ENCODE data around the gene BMPER. TPM values are rescaled to one million over a fixed set of nuclear protein-coding genes. Genes with fewer than 3 reads are reported as not detected.

BMPER gene
- polyA plus RNA-seq, 1 donor from 2014 or later = not detected

DNA sequence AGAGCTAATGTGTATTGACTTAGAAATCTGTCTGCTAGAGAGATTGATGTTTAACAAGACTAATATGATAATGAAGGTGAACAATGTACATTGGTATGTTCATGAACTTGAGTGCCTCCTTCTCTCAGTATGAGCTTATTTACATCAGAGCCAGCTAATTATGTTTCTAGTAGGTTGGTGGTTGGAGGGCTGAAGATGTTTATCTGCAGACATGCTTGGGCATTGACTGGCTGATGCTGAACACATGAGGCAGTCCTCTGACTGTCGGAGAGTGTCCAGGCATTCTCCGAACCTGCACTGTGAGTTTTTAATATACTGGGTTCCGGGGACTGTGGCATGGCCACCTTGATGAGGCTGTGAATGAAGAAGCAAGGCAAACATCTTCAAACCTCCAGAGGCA lies 47.5 kb downstream of the BMPER start:
- Mint-ChIP-seq H3K27ac (no peak overlapping the region), H3K9me3 (peaks cover 0 to 1% (median 0%) of the 10 kb centered on the region in 3 donors), H3K4me3 (no peak overlapping the region), H3K36me3 (no peaks in the 10 kb centered on the region), H3K4me1 (peaks cover 0 to 2% (median 0%) of the 10 kb centered on the region in 3 donors), H3K27me3 (no peaks in the 10 kb centered on the region)

GRCh38 chr7:33958104-33958503 lies 52.8 kb downstream of the BMPER start:
- Mint-ChIP-seq H3K27ac (no peak overlapping the region), H3K36me3 (no peaks in the 10 kb centered on the region), H3K4me1 (no peaks in the 10 kb centered on the region), H3K4me3 (no peak overlapping the region), H3K9me3 (no peaks in the 10 kb centered on the region), H3K27me3 (peaks cover 2% of the 10 kb centered on the region)

GRCh38 chr7:33959676-33960075 lies 54.3 kb downstream of the BMPER start:
- H3K4me3 Mint-ChIP-seq = no peak overlapping the region
- H3K27me3 Mint-ChIP-seq = peaks cover 2% of the 10 kb centered on the region

DNA sequence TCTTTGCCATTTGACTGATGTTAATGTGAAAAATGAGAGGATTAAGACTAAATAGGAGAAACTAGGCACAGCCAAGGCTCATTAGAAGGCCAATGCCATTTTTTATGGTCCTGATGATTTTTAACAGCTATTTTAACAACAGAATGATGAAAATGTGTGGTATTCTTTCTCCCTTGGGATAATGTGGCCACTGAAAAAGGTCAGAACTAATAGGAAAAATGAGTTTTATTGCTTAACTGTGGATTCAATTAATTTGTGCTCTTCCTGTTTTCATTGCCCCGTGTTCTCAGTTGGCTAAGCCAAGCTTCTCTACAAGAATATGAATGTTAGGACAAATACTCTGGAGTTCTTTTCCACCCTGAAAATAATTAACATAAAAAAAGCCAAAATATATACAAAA lies 56.6 kb downstream of the BMPER start:
- Mint-ChIP-seq H3K27me3 (peaks cover 2% of the 10 kb centered on the region), H3K9me3 (peaks cover 0 to 2% (median 0%) of the 10 kb centered on the region in 3 donors), H3K4me1 (no peaks in the 10 kb centered on the region), H3K36me3 (no peaks in the 10 kb centered on the region), H3K4me3 (no peak overlapping the region), H3K27ac (no peak overlapping the region)

More at GRCh38 chr7:33959676-33960075, 54.3 kb downstream of the BMPER start:
- Mint-ChIP-seq H3K36me3 (no peaks in the 10 kb centered on the region), H3K27ac (no peak overlapping the region), H3K4me1 (no peaks in the 10 kb centered on the region), H3K9me3 (no peaks in the 10 kb centered on the region)

GRCh38 chr7:33964417-33965182 lies 59.3 kb downstream of the BMPER start:
- H3K9me3 Mint-ChIP-seq = peaks cover 0 to 4% (median 0%) of the 10 kb centered on the region in 3 donors
- no peaks in the 10 kb centered on the region for H3K4me1 Mint-ChIP-seq
- no peak overlapping the region for H3K27ac Mint-ChIP-seq
- H3K36me3 Mint-ChIP-seq = no peaks in the 10 kb centered on the region
- peaks cover 2% of the 10 kb centered on the region for H3K27me3 Mint-ChIP-seq
- H3K4me3 Mint-ChIP-seq = no peak overlapping the region

GRCh38 chr7:33965183-33965744 lies 59.9 kb downstream of the BMPER start:
- Mint-ChIP-seq H3K27me3 (peaks cover 2% of the 10 kb centered on the region), H3K4me1 (no peaks in the 10 kb centered on the region), H3K36me3 (no peaks in the 10 kb centered on the region), H3K9me3 (peaks cover 0 to 4% (median 0%) of the 10 kb centered on the region in 3 donors), H3K4me3 (no peak overlapping the region), H3K27ac (no peak overlapping the region)

DNA sequence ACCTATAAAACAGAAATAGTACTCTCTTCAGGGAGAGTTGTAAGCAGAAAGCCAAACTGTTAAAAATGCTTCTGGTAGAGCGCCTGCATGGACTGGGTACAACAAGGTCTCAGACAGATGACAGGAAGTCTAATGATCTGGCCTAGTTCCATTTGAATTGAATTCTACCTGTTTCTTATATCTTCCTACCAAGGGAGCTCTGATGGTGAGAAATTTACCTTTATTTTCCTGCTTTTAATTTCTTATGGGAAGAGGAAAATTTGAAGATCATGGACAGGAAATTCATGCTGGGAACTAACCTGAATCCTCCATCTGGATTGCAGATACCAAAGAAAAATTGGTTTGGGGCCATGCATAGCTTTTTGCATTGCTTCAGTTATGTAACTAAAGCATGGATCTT lies 63.3 kb downstream of the BMPER start:
- no peaks in the 10 kb centered on the region for H3K36me3 Mint-ChIP-seq
- peaks cover 0 to 4% (median 0%) of the 10 kb centered on the region in 3 donors for H3K9me3 Mint-ChIP-seq
- H3K27ac Mint-ChIP-seq = no peak overlapping the region
- H3K4me3 Mint-ChIP-seq = no peak overlapping the region
- H3K4me1 Mint-ChIP-seq = no peaks in the 10 kb centered on the region
- no peaks in the 10 kb centered on the region for H3K27me3 Mint-ChIP-seq

DNA sequence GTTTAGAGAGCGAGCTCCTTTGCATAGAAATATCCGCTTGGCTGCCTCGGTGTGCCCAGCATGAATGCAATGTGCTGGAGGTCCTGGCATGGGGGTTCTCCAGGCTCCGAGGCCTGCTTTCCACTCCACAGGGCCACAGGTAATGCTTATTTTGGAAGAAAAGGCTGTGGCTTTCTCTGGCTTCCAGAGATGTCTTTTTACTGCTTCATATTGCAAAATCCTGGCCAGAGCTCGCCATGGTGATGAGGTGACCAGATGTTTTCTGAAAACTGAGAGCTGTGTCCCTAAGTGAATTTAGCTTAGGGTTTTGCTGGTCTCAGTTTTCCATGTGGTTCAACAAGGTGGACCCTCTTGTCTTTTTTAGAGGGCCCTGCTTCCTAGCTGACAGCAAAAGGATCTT lies 65.2 kb downstream of the BMPER start:
- Mint-ChIP-seq H3K9me3 (peaks cover 0 to 4% (median 0%) of the 10 kb centered on the region in 3 donors), H3K4me1 (no peaks in the 10 kb centered on the region), H3K36me3 (no peaks in the 10 kb centered on the region), H3K27me3 (peaks cover 4% of the 10 kb centered on the region), H3K27ac (no peak overlapping the region), H3K4me3 (no peak overlapping the region)

DNA sequence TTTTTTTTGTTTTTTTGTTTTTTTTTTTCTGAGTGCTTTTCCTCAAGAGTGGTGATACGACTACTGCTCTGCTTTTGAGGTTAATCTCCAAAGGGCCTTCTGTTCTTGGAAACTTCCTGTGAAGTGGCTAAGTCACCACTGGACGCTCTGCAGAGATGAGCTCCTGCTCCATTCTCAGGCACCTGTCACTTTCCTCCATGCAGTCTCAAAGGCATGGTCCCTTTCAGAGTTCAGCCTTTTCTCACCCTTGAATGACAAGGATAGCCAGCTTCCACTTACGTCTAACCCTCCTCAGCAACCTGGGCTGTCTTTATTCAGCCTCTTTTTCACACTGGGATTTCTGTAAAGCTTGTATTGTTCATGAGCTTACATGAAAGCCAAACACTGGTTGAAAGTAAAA lies 65.8 kb downstream of the BMPER start:
- H3K27ac Mint-ChIP-seq = no peak overlapping the region
- no peak overlapping the region for H3K4me3 Mint-ChIP-seq
- H3K36me3 Mint-ChIP-seq = no peaks in the 10 kb centered on the region
- peaks cover 4% of the 10 kb centered on the region for H3K27me3 Mint-ChIP-seq
- H3K9me3 Mint-ChIP-seq = peaks cover 0 to 5% (median 0%) of the 10 kb centered on the region in 3 donors
- H3K4me1 Mint-ChIP-seq = no peaks in the 10 kb centered on the region

DNA sequence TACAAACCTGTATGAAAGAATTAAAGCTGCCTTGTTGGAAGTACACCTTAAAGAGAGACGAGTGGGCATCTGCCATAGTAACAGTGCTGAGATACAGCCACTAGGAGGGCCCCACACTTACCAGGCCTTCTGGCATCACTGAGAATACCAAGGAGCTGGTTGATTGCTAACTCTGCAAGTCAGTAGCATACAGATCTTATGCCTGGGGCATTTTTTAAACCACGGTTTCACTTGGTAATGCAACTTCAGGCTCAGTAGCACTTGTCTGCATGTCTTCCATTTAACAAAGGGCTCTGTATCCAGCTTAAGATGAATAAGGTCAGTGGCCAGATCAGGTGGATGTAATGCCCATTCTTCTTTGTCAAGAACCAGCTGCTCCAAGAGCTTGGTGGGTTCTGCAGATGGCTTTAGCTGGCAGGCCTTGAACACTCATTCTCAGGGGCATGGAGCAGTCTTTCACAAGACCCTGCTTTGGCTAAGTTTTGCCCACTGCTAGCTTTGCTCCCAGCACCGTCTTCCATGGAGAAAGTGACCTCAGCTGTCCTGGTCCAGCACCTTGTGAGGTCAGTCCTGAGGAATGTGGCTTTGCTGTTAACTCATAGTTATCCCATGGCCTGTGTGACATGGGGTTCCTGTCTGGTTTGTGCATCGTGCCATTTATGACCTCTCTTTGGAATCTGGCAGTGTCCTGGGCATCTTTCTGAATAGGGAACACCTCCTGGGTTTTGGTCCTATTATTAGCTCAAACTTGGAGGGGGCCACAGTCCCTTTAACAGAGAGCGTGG lies 68.1 kb downstream of the BMPER start:
- no peak overlapping the region for H3K27ac Mint-ChIP-seq
- no peaks in the 10 kb centered on the region for H3K4me1 Mint-ChIP-seq
- peaks cover 4% of the 10 kb centered on the region for H3K27me3 Mint-ChIP-seq
- H3K9me3 Mint-ChIP-seq = peaks cover 0 to 2% (median 0%) of the 10 kb centered on the region in 3 donors
- no peaks in the 10 kb centered on the region for H3K36me3 Mint-ChIP-seq
- no peak overlapping the region for H3K4me3 Mint-ChIP-seq

DNA sequence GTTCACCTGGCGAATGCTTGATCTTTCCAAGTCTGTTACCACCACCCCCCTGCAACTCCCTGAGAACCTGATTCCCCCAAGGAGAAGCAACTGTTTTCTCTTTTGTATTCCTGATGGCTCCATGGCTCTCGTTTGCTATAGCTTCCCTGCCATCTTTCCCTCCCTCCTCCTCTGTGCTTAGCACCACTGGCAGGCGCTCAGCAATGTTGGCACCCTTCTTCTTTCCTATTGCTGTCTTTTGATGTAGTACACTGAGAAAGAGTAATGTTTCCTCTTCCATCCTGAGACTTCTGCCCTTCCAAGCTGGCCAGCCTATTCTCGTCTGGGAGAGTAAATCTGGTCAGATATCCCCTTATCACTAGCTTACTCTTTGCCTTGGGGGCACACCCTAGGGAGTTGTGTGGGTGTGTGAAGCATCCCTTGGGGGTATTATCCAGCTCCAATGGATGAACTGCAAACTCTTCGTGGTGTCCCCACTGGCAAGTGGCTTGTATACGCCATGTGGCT lies 74.0 kb downstream of the BMPER start:
- Mint-ChIP-seq H3K4me1 (no peaks in the 10 kb centered on the region), H3K9me3 (peaks cover 0 to 2% (median 0%) of the 10 kb centered on the region in 3 donors), H3K27me3 (peaks cover 4% of the 10 kb centered on the region), H3K4me3 (no peak overlapping the region), H3K36me3 (no peaks in the 10 kb centered on the region), H3K27ac (no peak overlapping the region)

- no peak overlapping the region for H3K4me3 Mint-ChIP-seq
- peaks cover 2% of the 10 kb centered on the region for H3K27me3 Mint-ChIP-seq
- H3K27ac Mint-ChIP-seq = no peak overlapping the region
- H3K4me1 Mint-ChIP-seq = no peaks in the 10 kb centered on the region
- H3K36me3 Mint-ChIP-seq = no peaks in the 10 kb centered on the region
- H3K9me3 Mint-ChIP-seq = peaks cover 0 to 2% (median 0%) of the 10 kb centered on the region in 3 donors
Measured at GRCh38 chr7:33979807-33980355, 74.5 kb downstream of the BMPER start.

- H3K4me1 Mint-ChIP-seq = no peaks in the 10 kb centered on the region
- H3K4me3 Mint-ChIP-seq = no peak overlapping the region
- no peaks in the 10 kb centered on the region for H3K36me3 Mint-ChIP-seq
- H3K27ac Mint-ChIP-seq = no peak overlapping the region
- no peaks in the 10 kb centered on the region for H3K27me3 Mint-ChIP-seq
- no peaks in the 10 kb centered on the region for H3K9me3 Mint-ChIP-seq
Measured at GRCh38 chr7:33981226-33981625, 75.9 kb downstream of the BMPER start.

DNA sequence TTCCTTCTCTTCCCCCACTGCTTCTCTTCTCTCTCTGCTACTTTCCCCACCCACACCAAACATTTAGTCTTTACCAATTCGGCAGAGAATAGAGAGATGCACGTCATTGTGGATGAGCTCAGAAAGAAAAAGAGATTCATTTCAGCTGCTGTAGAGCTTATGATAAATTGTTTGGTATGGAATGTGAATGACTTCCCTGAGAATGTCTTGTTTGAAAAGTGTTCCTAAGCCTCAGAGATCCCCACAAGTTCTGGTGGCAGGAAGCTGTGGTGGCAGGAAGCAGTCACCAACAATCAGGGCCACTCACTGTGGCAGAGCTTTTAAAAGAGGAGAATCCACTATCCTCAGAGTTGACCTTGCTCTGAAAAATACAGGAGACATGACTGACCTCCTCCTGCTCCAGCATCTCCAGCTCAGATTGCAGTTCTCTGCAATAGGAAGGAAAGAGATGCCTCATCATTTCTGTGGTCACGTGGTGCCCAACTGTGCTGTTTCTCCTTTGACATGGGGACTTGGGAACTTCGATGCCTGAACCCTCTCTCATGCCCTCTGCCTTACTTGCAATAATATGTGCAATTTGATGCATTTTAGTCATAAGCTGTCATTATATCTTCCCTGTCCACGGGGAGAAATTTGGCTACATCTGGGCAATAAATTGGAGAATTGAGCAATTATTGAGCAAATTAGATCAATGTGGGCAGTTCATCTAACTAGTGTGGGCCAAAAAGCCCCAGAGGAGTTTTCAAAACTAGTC lies 76.5 kb downstream of the BMPER start:
- Mint-ChIP-seq H3K36me3 (no peaks in the 10 kb centered on the region), H3K27me3 (no peaks in the 10 kb centered on the region), H3K4me3 (no peak overlapping the region), H3K9me3 (no peaks in the 10 kb centered on the region), H3K27ac (no peak overlapping the region), H3K4me1 (no peaks in the 10 kb centered on the region)
